Measurements from ENCODE around the gene ADAMTSL2. TPM values are rescaled to one million over a fixed set of nuclear protein-coding genes. Genes with fewer than 3 reads are reported as not detected.

Gene ADAMTSL2
- total and polyA plus RNA-seq, 2 donors (not counting 1 experiment from before 2014, with no cell fraction given), result under 0.01 to 0.09 TPM

GRCh38 chr9:133520121-133520835 lies 14.2 kb upstream of the ADAMTSL2 start:
- DNase-seq (ENCODE audit: low read depth in 2 of 2), result no peak
- H3K27me3 ChIP-seq (ENCODE audit: control insufficient read depth, insufficient read depth, low read length), result peaks cover 2% of the 10 kb centered on the region
- no peaks in the 10 kb centered on the region for H4K20me1 ChIP-seq (ENCODE audit: control insufficient read depth, extremely low read depth, insufficient read depth, low read length)
- no peak for TF ChIP-seq CTCF (conservative IDR thresholded peaks at IDR 0.05 in 1 of 2, IDR thresholded peaks at IDR 0.05 in 1 of 2; ENCODE audit: low read depth in 1 of 2, low read length in 2 of 2)
- TF ChIP-seq EZH2 (IDR thresholded peaks at IDR 0.05; ENCODE audit: low read length, missing control alignments), result no peak
- no peaks in the 10 kb centered on the region for H3K4me1 ChIP-seq (ENCODE audit: control insufficient read depth, extremely low read depth, insufficient read depth, low read length)
- H3K4me3 ChIP-seq (replicated peaks in 1 of 4; ENCODE audit: control extremely low read depth in 1 of 4, insufficient read depth in 1 of 4, low read depth in 3 of 4, low read length in 4 of 4), result no peak overlapping the region
- no peaks in the 10 kb centered on the region for H3K9me3 ChIP-seq (ENCODE audit: control insufficient read depth, insufficient read depth, low read depth, low read length)
- H3K9ac ChIP-seq (ENCODE audit: insufficient read depth, low read length), result no peak overlapping the region
- no peak overlapping the region for H2AFZ ChIP-seq (ENCODE audit: low read length)
- no peak overlapping the region for H3K27ac ChIP-seq (ENCODE audit: insufficient read depth, low read length)
- H3K4me2 ChIP-seq (ENCODE audit: extremely low read depth, insufficient read depth, low read length), result no peak overlapping the region
- no peaks in the 10 kb centered on the region for H3K36me3 ChIP-seq (ENCODE audit: control insufficient read depth, insufficient read depth, low read length)
- H3K79me2 ChIP-seq (ENCODE audit: control insufficient read depth, insufficient read depth, low read length), result no peaks in the 10 kb centered on the region

GRCh38 chr9:133521122-133522072 lies 13.1 kb upstream of the ADAMTSL2 start:
- H3K9ac ChIP-seq (ENCODE audit: insufficient read depth, low read length), result no peak overlapping the region
- H4K20me1 ChIP-seq (ENCODE audit: control insufficient read depth, extremely low read depth, insufficient read depth, low read length), result no peaks in the 10 kb centered on the region
- H3K4me2 ChIP-seq (ENCODE audit: extremely low read depth, insufficient read depth, low read length), result no peak overlapping the region
- peaks cover 13% of the 10 kb centered on the region for H3K27me3 ChIP-seq (ENCODE audit: control insufficient read depth, insufficient read depth, low read length)
- no peak for DNase-seq (ENCODE audit: low read depth in 2 of 2)
- H3K4me3 ChIP-seq (replicated peaks in 1 of 4; ENCODE audit: control extremely low read depth in 1 of 4, insufficient read depth in 1 of 4, low read depth in 3 of 4, low read length in 4 of 4), result no peak overlapping the region
- no peaks in the 10 kb centered on the region for H3K79me2 ChIP-seq (ENCODE audit: control insufficient read depth, insufficient read depth, low read length)
- H3K9me3 ChIP-seq (ENCODE audit: control insufficient read depth, insufficient read depth, low read depth, low read length), result no peaks in the 10 kb centered on the region
- H3K36me3 ChIP-seq (ENCODE audit: control insufficient read depth, insufficient read depth, low read length), result no peaks in the 10 kb centered on the region
- TF ChIP-seq EZH2 (IDR thresholded peaks at IDR 0.05; ENCODE audit: low read length, missing control alignments) (no peak), CTCF (conservative IDR thresholded peaks at IDR 0.05 in 1 of 2, IDR thresholded peaks at IDR 0.05 in 1 of 2; ENCODE audit: low read depth in 1 of 2, low read length in 2 of 2) (no peak)
- no peaks in the 10 kb centered on the region for H3K4me1 ChIP-seq (ENCODE audit: control insufficient read depth, extremely low read depth, insufficient read depth, low read length)
- no peak overlapping the region for H3K27ac ChIP-seq (ENCODE audit: insufficient read depth, low read length)
- H2AFZ ChIP-seq (ENCODE audit: low read length), result no peak overlapping the region
